CD1c-positive myeloid dendritic cell (primary cell): ENCODE measurements around the gene ZFAND2A.
"Not testable (repeated sequence)": the region's sequence is repeated elsewhere in the genome, so short reads cannot be mapped to it uniquely, and the experiment has no call there.

Experiments
- DNase-seq: peaks from one replicate; pipeline ENCODE4 v3.0.0-alpha.2; 2016; ENCODE audit errors: extremely low spot score

Gene ZFAND2A

DNA sequence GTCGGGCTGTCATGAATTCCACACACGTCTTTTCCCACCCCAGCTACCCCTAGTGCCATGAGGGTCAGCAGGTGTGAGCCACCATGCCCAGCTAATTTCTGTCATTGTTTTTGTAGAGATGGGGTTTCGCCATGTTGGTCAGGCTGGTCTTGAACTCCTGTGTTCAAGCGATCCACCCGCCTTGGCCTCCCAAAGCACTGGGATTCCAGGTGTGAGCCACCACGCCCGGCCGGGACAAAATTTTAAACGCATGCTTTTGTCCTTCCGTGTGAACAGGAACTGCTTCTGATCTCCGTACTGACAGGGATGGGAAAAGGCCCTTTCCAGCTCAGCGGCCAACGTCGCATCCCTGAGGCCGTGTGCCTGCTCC, 15.6 kb upstream of the ZFAND2A start:
- no peak for DNase-seq

DNA sequence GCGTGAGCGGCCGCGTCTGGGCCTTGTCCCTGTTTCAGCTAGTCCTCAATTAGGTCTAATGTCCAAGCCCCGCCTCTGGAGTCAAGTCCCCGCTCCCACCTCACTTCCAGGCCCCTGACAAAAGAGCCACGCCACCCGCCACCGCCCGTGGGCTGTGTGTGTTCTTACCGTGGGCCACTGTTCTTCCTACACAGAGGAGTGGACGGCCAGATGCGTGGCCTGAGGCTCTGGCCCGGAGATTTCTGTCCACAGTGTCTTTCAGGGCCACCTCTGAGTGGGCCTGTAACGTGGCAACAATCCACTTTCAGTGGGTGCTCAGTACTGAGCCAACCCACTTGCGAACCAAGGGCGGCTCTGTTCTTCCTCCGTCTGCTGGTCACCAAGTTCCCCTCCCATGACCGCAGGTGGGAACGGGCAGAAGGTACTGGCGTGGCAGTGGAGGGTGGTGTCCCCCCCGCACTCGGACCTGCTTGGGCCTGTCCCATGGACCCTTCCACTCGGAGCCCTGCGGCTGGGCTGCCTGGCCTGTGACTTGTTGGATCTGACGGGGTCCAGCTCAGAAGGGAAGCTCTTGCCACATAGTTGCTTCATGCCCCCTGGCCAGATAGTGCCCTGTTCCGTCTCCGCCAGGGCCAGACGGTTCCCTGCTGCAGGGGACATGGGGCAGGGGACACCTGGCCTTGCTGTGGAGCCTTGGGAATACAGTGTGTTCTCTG, 15.0 kb upstream of the ZFAND2A start:
- no peak for DNase-seq

DNA sequence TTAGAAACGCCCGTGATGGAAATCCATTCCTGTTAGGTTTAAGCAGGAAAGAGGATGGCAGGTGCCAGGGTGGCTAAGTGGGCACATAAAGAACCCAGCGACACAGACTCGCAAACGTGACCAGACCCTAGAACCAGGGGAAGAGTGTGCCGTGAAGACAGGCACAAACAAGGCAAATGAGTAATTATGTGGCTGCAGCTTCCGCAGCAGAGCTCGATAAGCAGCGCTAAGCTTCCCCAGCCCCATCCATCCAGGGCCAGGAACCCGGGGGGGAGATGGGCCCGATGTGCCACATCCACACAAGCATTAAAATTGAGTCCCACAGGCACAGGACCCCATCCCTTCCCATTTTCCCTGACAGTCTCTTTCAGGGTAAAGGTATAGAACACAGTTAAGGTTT, 14.0 kb upstream of the ZFAND2A start:
- DNase-seq = no peak

DNA sequence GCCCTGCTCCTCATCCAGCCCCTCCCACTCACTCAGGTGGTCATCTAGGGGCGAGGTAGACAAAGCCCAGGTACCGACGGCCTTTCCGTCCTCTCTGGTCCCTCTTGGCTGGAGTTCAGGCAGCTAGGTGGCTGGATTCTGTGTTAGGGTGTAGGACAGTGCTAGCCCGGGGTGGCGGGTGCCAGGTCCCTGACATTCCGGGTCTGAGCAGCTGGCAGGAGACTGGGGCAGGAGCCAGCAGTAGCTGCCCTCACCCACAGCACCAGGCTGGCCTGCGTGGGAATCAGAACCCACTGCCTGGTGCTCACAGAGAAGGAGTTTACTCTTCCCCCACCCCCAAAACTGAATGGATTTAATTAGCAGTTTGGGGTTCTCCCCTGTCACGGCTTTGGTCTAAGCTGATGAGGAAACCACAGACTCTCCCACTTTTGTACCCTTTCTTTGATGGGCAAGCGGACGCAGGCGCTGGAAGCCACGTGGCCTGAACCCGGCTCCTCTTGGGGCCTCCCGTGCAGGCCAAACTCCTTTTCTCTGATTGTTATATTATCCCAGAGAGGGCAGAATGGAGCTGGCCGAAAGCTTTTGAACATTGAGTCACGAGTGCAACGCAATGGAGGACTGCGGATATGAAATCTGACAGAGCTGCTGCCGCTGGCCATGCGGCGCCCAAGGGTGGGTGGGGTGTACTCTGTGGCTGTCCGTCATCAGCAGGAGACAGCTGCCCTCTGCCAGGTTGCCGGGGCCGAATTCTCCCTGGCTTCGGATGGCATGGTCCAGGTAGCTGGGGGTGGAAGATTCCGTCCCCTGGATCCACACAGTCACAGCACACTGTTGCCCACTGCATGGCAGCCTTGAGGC, 12.9 kb upstream of the ZFAND2A start:
- DNase-seq = no peak

DNA sequence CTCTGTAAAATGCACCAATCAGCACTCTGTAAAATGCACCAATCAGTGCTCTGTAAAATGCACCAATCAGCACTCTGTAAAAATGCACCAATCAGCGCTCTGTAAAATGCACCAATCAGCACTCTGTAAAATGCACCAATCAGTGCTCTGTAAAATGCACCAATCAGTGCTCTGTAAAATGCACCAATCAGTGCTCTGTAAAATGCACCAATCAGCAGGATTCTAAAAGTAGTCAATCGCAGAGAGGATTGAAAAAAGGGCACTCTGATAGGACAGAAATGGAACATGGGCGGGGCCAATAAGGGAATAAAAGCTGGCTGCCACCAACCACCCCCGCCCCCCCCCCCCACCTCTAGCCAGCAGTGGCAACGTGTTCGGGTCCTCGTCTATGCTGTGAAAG, 11.5 kb upstream of the ZFAND2A start:
- DNase-seq = not testable (repeated sequence)

DNA sequence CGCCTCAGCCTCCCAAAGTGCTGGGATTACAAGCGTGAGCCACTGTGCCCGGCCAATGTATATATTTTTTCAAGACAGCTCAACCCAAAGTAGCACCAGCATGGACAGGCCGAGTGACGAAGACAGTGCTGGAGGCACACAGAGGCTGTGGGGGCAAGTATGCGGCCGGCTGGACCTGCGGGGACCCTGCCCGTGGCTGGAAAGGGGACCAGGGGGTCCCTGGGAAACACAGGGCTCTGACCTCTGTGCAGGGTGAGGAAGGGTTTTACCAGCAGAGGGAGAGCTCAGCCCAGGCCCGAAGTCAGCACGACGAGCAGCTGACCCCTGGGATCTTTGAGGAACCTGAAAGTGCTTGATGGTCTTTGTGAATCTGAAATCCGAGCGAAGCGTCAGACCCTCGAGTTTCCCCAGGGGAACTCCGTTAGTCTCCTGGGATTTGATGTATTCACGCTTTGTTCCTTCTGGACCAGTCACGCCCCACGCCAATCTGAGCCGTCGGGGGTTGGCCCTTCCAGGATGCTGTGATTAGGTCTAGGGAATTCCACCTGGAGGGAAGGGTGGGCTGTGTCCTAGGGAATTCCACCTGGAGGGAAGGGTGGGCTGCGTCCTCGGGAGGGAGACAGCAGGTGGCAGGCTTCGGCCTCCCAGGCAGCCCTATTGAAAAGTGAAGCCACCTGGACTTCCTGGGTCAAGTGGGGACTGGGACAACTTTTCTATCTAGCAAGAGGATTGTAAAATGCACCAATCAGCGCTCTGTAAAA, 10.9 kb upstream of the ZFAND2A start:
- DNase-seq = no peak

DNA sequence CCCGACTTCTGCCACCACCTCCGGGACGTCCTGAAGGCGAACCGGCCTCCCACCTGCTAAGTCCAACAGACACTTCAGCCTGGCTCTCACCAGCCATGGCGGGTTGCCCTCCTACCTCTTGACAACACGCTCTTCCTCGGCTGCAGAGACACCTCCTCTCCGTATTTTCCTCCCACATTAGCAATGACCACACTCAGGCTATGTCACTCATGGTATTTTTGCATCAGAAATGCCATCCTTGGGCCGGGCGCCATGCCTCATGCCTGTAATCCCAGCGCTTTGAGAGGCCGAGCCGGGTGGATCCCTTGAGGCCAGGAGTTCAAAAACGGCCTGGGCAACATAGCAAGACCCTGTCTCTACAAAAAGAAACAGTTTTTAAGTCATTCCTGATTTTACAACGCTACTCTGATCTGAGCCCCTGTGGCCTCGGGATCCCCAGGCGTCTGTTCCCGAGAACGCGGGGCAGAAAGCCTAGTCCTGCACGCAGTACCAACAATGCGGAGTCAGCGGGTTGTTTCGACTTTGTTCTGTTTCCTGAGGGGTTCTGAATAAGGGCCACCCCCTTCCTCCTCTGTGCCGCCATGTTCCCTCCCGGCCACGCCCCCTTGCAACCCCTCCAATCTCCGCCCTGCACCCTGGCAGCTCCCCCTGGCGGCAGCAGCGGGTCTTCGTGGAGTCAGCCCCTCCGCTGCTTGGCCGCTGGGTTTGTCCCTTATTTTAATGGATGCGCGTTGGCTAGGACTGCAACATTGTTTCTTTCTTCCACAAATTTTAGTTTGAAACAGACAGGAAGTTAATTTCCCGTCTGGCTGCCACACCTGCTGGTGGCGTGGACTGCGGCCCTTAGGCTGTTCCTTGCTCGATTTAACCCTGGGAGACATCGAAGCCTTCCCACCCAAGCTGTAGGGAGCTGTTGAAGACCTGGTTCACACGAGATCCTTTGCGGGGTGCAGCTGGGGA, 9.7 kb upstream of the ZFAND2A start:
- peak; percentile 83 for DNase-seq

DNA sequence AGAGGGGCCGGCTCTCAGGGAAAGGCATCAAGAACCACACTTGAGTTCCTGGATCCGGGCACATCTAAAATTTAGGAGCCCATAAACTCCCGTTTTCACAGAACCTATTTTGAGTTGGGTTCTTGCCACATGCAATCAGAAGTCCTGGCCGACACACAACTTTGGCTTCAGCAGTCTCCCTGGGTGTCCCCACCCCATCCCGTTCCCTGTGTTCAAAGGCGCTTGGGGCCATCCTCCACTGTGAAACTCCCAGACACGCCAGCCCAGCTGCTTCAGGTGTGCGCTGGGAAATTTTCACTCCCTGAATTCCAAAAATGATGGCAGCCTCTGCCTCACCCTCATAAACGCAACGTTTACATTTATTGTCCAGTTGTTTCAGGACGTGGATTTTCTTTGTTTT, 8.4 kb upstream of the ZFAND2A start:
- DNase-seq = no peak

DNA sequence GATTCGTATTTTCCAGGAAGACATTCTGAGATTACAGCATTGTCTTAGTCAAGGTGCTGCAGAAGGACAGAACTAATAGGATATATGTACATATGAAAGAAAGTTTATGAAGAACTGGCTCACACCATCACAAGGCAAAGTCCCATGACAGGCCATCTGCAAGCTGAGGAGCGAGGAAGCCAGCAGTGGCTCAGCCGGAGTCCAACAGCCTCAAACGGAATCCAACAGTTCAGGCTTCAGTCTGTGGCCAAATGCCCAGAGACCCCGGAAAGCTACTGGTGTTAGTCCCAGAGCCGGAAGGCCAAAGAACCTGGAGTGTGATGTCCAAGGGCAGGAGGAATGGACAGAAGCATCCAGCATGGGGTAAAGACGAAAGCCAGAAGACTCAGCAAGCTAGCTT, 4.4 kb upstream of the ZFAND2A start:
- no peak for DNase-seq

DNA sequence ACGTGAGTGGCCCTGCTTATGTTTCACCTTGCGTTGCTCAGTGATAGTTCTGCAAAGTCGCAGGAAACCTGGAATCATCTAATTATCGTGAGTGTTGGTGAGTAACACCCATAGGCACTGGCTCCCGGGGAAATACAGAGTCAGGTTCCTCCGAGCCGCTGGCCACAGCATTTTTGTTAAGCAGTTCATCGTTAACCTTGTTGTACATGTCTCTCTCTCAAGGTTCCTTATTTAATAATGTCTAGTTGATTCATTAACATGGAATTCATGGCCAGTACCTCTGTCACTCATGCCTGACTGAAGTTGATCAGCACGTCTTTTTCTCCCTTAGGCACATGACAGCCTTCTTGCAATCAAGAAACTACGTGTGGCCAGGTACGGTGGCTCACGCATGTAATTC, 3.1 kb upstream of the ZFAND2A start:
- DNase-seq = no peak

DNA sequence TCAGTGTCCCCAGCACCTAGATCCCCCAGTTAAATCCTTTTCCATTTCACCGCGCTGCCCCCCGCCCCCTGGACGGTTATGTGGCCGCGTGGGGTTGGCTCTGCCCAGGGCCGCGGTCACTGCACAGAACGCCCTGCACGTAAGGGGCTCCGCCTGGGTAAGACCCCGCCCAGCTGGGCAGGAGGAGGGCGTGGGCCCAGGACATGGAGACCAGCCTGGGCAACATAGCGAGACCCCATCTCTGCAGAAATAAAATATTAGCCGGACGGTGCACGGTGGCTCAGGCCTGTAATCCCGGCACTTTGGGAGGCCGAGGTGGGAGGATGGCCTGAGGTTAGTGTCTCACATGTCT, 650 bp upstream of the ZFAND2A start:
- no peak for DNase-seq

DNA sequence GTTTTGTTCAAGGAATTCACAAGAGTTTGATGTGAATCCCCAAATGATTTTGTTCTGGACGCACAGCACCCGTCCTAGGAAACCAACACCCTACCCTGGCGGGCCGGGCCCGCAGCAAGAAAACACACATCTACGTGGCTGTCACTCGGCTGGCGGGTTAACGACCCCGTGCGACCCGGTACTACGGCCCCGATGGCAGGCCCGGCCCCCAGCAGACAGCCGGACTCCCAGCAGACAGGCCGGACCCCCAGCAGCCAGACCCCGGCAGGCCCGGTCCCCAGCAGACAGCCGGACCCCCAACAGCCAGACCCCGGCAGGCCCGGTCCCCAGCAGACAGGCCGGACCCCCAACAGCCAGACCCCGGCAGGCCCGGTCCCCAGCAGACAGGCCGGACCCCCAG, 765 bp downstream of the ZFAND2A start:
- DNase-seq = not testable (repeated sequence)

DNA sequence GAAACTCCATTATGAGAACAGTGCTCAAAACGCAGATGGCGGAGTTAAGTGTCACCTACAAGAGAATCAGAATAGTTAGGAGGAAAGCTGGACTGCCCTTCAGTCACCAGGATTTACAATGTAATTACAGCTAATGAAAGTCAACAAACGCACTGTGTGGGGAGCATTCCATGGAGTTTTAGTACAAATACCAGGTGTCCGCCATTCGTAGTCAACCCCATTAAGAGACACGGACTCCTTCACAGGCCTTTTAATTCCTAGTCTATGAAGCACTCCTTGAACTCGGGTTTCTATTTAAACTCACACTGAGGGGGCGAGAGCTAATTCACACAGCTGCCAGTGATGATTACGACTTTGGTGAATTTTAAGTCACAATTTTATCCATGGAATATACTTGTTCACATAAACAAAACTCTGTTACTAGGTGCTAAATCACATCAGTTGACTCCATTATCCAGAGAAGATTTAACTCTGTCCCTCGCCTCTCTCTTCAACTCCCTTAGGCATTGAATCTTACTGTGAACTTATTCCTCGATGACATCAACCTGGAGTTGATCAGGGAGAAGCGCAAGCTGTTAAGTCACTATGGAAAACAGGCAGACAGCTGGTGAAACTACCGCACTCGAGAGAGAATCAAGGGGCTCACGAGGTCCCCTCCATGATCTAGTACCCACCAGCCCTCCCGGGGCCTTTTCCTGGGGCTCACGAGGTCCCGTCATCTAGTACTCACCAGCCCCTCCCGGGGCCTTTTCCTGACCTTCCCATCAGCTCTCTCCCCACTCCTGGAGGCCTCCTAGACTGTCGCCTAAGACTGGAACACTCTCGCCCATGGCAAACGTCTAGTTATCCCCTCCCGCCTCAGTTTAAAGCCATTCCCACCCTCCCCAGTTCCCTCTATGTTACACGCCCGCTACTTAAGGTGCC, 1.5 kb downstream of the ZFAND2A start:
- no peak for DNase-seq

DNA sequence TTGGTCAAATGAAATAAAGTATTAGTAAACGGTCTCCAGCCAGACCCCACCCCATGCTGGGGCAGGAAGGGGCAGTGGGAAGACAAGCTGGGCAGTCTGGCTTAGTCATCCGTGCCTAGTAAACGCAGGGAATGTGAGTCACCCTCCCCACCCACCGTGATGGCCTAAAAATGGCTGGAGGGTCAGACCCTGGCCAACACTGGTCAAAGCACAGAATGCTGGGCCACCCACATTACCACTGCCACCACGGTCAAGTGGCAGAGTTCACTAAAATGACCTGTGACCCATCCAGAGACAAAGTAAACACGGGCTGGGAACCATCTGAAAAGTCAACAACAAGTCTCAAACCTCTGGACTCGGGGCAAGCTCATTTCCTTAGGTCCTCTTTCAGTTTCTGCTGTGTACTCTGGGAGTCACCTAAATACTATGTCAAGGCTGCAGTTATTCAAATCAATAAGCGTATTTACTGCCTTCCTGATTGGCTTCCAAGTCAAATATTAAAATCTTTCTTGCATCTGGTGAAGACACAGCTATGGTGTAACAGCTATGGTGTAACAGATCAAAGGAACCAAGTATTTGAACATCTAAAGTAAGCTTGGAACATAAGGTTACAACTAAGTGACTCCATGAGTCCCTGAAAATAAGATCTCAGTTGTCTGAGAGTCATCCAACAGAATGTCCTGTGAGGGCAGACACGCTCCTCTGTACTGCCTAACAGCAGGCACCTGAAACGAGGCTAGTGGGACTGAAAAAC, 3.0 kb downstream of the ZFAND2A start:
- DNase-seq = peak; percentile 49

DNA sequence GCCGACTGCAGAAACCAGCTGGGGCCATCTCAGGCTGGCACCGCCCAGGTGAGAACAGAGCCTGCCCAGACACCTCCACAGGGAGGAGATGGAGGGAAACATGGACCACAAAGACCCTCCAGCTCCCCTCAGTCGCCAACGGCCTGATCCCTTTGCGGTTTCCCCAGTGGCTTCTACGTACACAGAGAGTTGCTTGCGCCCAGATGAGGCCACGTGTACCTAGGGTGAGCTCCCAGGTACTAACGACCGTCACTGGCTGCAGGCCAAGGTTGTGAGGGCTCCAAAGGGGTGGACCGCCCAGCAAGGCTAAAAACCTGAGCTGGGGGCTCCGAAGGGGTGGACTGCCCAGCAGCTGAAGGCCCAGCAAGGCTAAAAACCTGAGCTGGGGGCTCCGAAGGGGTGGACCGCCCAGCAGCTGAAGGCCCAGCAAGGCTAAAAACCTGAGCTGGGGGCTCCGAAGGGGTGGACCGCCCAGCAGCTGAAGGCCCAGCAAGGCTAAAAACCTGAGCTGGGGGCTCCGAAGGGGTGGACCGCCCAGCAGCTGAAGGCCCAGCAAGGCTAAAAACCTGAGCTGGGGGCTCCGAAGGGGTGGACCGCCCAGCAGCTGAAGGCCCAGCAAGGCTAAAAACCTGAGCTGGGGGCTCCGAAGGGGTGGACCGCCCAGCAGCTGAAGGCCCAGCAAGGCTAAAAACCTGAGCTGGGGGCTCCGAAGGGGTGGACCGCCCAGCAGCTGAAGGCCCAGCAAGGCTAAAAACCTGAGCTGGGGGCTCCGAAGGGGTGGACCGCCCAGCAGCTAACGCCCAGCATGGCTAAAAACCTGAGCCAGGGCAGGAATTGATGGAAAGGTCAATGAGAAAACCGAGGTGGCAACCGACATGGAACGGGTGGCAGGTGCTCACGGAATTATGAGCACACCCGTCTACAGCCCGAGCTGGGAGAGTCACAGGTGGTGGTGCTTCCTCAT, 3.9 kb downstream of the ZFAND2A start:
- not testable (repeated sequence) for DNase-seq

DNA sequence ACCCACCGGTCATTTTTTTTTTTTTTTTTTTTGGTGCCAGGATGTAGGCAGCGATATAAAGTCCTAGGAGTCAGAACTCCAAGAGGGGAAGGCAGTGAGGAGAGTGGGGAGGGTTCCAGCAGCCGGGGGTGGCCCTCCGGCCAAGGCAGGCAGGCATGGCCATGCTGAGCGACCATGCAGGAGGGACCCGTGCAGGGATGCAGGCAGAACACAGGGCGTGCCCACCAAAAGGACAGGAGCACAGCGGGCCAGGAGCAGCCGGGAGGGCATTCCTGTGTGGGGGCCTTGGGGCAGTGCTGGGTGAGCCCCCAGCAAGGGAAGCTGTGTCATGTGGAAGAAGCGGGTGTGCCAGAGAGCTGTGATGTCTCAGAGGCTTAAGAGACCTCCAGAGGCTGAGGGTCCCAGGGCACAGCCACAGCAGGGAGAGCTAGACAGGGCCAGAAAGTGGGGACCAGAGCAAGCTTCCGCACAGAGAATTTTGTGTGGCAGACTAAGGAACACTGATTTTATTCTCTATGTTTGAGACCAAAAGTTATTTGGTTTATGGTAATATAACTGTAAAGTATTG, 5.7 kb downstream of the ZFAND2A start:
- no peak for DNase-seq

DNA sequence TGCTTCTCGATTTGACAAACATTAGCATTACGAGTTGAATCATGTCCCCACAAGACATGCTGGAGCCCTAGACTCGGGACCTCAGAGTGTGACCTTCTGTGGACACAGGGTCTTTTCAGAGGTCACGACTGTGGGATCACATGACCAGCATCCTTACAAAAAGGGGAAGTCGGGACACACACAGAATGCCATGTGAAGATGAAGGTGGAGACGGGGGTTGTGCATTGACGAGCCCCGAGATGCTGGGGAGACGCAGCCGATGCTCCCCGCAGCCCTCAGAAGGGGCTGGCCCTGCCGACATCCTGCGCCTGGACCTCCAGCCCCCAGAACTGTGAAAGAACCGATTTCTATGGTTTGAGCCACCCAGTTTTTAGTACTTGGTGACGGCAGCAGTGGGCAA, 7.5 kb downstream of the ZFAND2A start:
- no peak for DNase-seq
